H9 (cell line): Measurements from ENCODE around the gene DDX27. TPM values are rescaled to one million over a fixed set of nuclear protein-coding genes. Genes with fewer than 3 reads are reported as not detected.
A peak's percentile ranks its signal among the peaks of the same experiment; 100 is the strongest.

Experiments
- DNase-seq: peaks from one replicate; pipeline ENCODE4 v3.0.0-alpha.2; 2017
- H2AFZ ChIP-seq: one replicate; pipeline ENCODE4 v1.6.1; 2013; ENCODE audit warnings: mild to moderate bottlenecking, low read length, control low read depth, moderate library complexity
- H2AK5ac ChIP-seq: 2 replicates; pipeline ENCODE4 v1.6.1; 2013; ENCODE audit warnings: low read length, control low read depth, mixed read lengths; ENCODE audit not compliant: insufficient read length
- H2BK120ac ChIP-seq: one replicate; pipeline ENCODE4 v1.6.1; 2013; ENCODE audit warnings: low read depth, mild to moderate bottlenecking, low read length, control low read depth, inconsistent platforms; ENCODE audit not compliant: poor library complexity, severe bottlenecking
- H2BK12ac ChIP-seq: 2 replicates; pipeline ENCODE4 v1.6.1; 2013; ENCODE audit warnings: low read length, control low read depth, mixed read lengths, low read depth; ENCODE audit not compliant: insufficient read length
- H2BK15ac ChIP-seq: 2 replicates; pipeline ENCODE4 v1.6.1; 2013; ENCODE audit warnings: low read depth, low read length, control low read depth
- H2BK20ac ChIP-seq: one replicate; pipeline ENCODE4 v1.6.1; 2013; ENCODE audit warnings: low read depth, mild to moderate bottlenecking, low read length, control low read depth, inconsistent platforms; ENCODE audit not compliant: poor library complexity, severe bottlenecking
- H2BK5ac ChIP-seq: 2 replicates; pipeline ENCODE4 v1.6.1; 2013; ENCODE audit warnings: low read length, control low read depth, mixed read lengths; ENCODE audit not compliant: insufficient read length
- H3K14ac ChIP-seq: 2 replicates; pipeline ENCODE4 v1.6.1; 2013; ENCODE audit warnings: low read length, control low read depth; ENCODE audit not compliant: insufficient read depth
- H3K18ac ChIP-seq: 2 replicates; pipeline ENCODE4 v1.6.1; 2013; ENCODE audit warnings: low read depth, mild to moderate bottlenecking, mixed read lengths, low read length, control low read depth; ENCODE audit not compliant: insufficient read length
- H3K23ac ChIP-seq: 2 replicates; pipeline ENCODE4 v1.6.1; 2013; ENCODE audit warnings: low read length, control low read depth, mixed read lengths, low read depth; ENCODE audit not compliant: insufficient read length
- H3K23me2 ChIP-seq: 2 replicates; pipeline ENCODE4 v1.6.1; 2013; ENCODE audit warnings: low read depth, mild to moderate bottlenecking, mixed read lengths, low read length, control low read depth; ENCODE audit not compliant: insufficient read length, poor library complexity, severe bottlenecking
- H3K27ac ChIP-seq: 2 replicates; pipeline ENCODE4 v1.5.1; 2013; ENCODE audit warnings: low read length, control low read depth, mixed read lengths, low read depth; ENCODE audit not compliant: insufficient read length
- H3K27me3 ChIP-seq: 2 replicates; pipeline ENCODE4 v1.6.1; 2013; ENCODE audit warnings: low read length, control low read depth, inconsistent platforms; ENCODE audit not compliant: insufficient read depth
- H3K4ac ChIP-seq: 2 replicates; pipeline ENCODE4 v1.6.1; 2013; ENCODE audit warnings: low read depth, mild to moderate bottlenecking, control low read depth, inconsistent platforms, low read length, moderate library complexity
- H3K4me1 ChIP-seq: 2 replicates; pipeline ENCODE4 v1.6.1; 2013; ENCODE audit warnings: low read length, control low read depth, inconsistent platforms; ENCODE audit not compliant: insufficient read depth
- H3K4me2 ChIP-seq: 2 replicates; pipeline ENCODE4 v1.6.1; 2013; ENCODE audit warnings: low read length, control low read depth, mixed read lengths; ENCODE audit not compliant: insufficient read length, insufficient read depth
- H3K56ac ChIP-seq: 2 replicates; pipeline ENCODE4 v1.6.1; 2013; ENCODE audit warnings: low read depth, mild to moderate bottlenecking, mixed read lengths, low read length, control low read depth; ENCODE audit not compliant: insufficient read length
- H3K79me1 ChIP-seq: 2 replicates; pipeline ENCODE4 v1.6.1; 2013; ENCODE audit warnings: low read depth, mild to moderate bottlenecking, moderate library complexity, low read length, control low read depth, inconsistent platforms; ENCODE audit not compliant: insufficient read depth, poor library complexity, severe bottlenecking
- H3K79me2 ChIP-seq: 2 replicates; pipeline ENCODE4 v1.6.1; 2013; ENCODE audit warnings: low read length, control low read depth, inconsistent platforms; ENCODE audit not compliant: insufficient read depth
- H3K9ac ChIP-seq: 2 replicates; pipeline ENCODE4 v1.6.1; 2013; ENCODE audit warnings: low read length, control low read depth, mixed read lengths; ENCODE audit not compliant: insufficient read length; ENCODE audit errors: extremely low read depth
- H3K9me3 ChIP-seq: one replicate; pipeline ENCODE4 v1.6.1; 2013; ENCODE audit warnings: low read depth, low read length, inconsistent platforms; ENCODE audit not compliant: control insufficient read depth
- H3T11ph ChIP-seq: one replicate; pipeline ENCODE4 v1.6.1; 2013; ENCODE audit warnings: mild to moderate bottlenecking, low read length, control low read depth, inconsistent platforms
- H4K20me1 ChIP-seq: one replicate; pipeline ENCODE4 v1.6.1; 2013; ENCODE audit not compliant: control insufficient read depth, insufficient read length, insufficient read depth
- H4K5ac ChIP-seq: 2 replicates; pipeline ENCODE4 v1.6.1; 2013; ENCODE audit warnings: low read depth, mild to moderate bottlenecking, mixed read lengths, low read length, control low read depth; ENCODE audit not compliant: insufficient read length
- H4K8ac ChIP-seq: replicated peaks from 2 replicates; pipeline ENCODE4 v1.6.1; 2013; ENCODE audit warnings: low read length, control low read depth, mixed read lengths, low read depth; ENCODE audit not compliant: insufficient read length
- H4K91ac ChIP-seq: 2 replicates; pipeline ENCODE4 v1.6.1; 2013; ENCODE audit warnings: low read depth, mild to moderate bottlenecking, moderate library complexity, mixed read lengths, low read length, control low read depth; ENCODE audit not compliant: insufficient read length
- H3K27ac Mint-ChIP-seq, 3 experiments: 2 replicates in 2 of 3; 3 replicates in 1 of 3; pipeline ENCODE4 v1.8.0; 2020 to 2021; ENCODE audit warnings: mixed read lengths in 3 of 3, mild to moderate bottlenecking in 1 of 3, moderate library complexity in 1 of 3
- H3K27me3 Mint-ChIP-seq: 2 replicates; pipeline ENCODE4 v1.8.0; 2021; ENCODE audit warnings: low read depth, mild to moderate bottlenecking, moderate library complexity, mixed read lengths
- H3K36me3 Mint-ChIP-seq, 3 experiments: 2 replicates in 2 of 3; 3 replicates in 1 of 3; pipeline ENCODE4 v1.8.0; 2020 to 2021; ENCODE audit warnings: low read depth in 3 of 3, mixed read lengths in 3 of 3; ENCODE audit not compliant: insufficient read depth in 1 of 3
- H3K4me1 Mint-ChIP-seq, 2 experiments: 2 replicates each; pipeline ENCODE4 v1.8.0; 2020; ENCODE audit warnings: mixed read lengths in 2 of 2
- H3K4me3 Mint-ChIP-seq, 2 experiments: 2 replicates in 1 of 2; 3 replicates in 1 of 2; pipeline ENCODE4 v1.8.0; 2020 to 2021; ENCODE audit warnings: mild to moderate bottlenecking in 2 of 2, mixed read lengths in 2 of 2, moderate library complexity in 1 of 2
- H3K9me3 Mint-ChIP-seq, 2 experiments: 2 replicates in 1 of 2; 3 replicates in 1 of 2; pipeline ENCODE4 v1.8.0; 2020; ENCODE audit warnings: mild to moderate bottlenecking in 2 of 2, mixed read lengths in 2 of 2, moderate library complexity in 1 of 2
- CTCF ChIP-seq: fragments of 200-600 bp; sonication (generic); conservative IDR thresholded peaks from 3 replicates; pipeline ENCODE4 v1.8.0; 2021; ENCODE audit warnings: antibody characterized with exemption, mild to moderate bottlenecking
- WGBS: extraction: QIAGEN DNeasy Blood & Tissue Kit; methylation state at CpG from one replicate; pipeline ENCODE4 v1.1.7; 2013; ENCODE audit warnings: missing lambda C conversion rate, low lambda C conversion rate, mixed read lengths; ENCODE audit not compliant: insufficient read length; ENCODE audit errors: extremely low coverage; 5-methylcytosine and 5-hydroxymethylcytosine counted together
- total RNA-seq: library from RNA; stranded (reverse); gene quantifications from 2 replicates; pipeline ENCODE4 v1.2.1, GENCODE V29; 2021

Gene DDX27
- total RNA-seq, 1 experiment from 2014 or later, result 46.9 TPM

GRCh38 chr20:49276161-49276960, 57.1 kb downstream of the DDX27 start:
- Histone ChIP-seq H3K27ac (no peak overlapping the region), H2BK120ac (no peak overlapping the region), H3K56ac (no peak overlapping the region), H2AFZ (no peak overlapping the region), H3K79me1 (no peaks in the 10 kb centered on the region), H2AK5ac (no peak overlapping the region), H3K14ac (no peak overlapping the region), H4K20me1 (no peaks in the 10 kb centered on the region), H3K4me2 (peak overlapping the region; percentile 80), H3K18ac (no peak overlapping the region), H3K23me2 (peaks cover 30% of the 10 kb centered on the region), H4K5ac (no peak overlapping the region), H3K9ac (no peak overlapping the region), H4K91ac (no peak overlapping the region), H2BK5ac (no peak overlapping the region), H3K4ac (no peak overlapping the region), H2BK15ac (no peak overlapping the region), H3K4me1 (no peaks in the 10 kb centered on the region), H3K23ac (no peak overlapping the region), H3K9me3 (no peaks in the 10 kb centered on the region), H3K27me3 (no peaks in the 10 kb centered on the region), H4K8ac (no peak overlapping the region), H2BK12ac (no peak overlapping the region), H2BK20ac (no peak overlapping the region), H3T11ph (no peak overlapping the region), H3K79me2 (peaks cover 36% of the 10 kb centered on the region)
- no peak for TF ChIP-seq CTCF
- peaks cover 16% of the 10 kb centered on the region; the same call in 1 of the 2 replicates for H3K27me3 Mint-ChIP-seq
- H3K9me3 Mint-ChIP-seq, result peaks cover 21 to 32% of the 10 kb centered on the region in 2 experiments
- no peak for DNase-seq
- H3K36me3 Mint-ChIP-seq, result peaks cover 43 to 67% (median 62%) of the 10 kb centered on the region in 3 experiments
- H3K4me3 Mint-ChIP-seq, result peak overlapping the region; percentile 99
- H3K27ac Mint-ChIP-seq, result no peak overlapping the region
- no CpG with 5 or more reads among the region's 3 CpGs for WGBS
- H3K4me1 Mint-ChIP-seq, result peaks cover 18 to 24% of the 10 kb centered on the region in 2 experiments
